Small intestine (tissue), 7 donors: ENCODE measurements around the gene PGAM2. TPM values are rescaled to one million over a fixed set of nuclear protein-coding genes. Genes with fewer than 3 reads are reported as not detected.
"Not testable (repeated sequence)": the region's sequence is repeated elsewhere in the genome, so short reads cannot be mapped to it uniquely, and the experiment has no call there.

Experiments
- DNase-seq, 2 donors: peaks; one replicate each; pipeline versions ENCODE4 v3.0.0 to v3.0.0-alpha.2; 2013
- FAIRE-seq: peaks from 2 replicates; lab custom pipeline; 2012; peaks lifted over from hg19 to GRCh38; lab: Jason Lieb, UNC
- H3K27ac ChIP-seq, 3 donors: one replicate each; pipeline ENCODE4 v1.5.1; 2013; ENCODE audit warnings: low read length in 2 of 3, mild to moderate bottlenecking in 2 of 3, control low read depth in 1 of 3, inconsistent platforms in 1 of 3, low read depth in 1 of 3, moderate library complexity in 1 of 3
- H3K27me3 ChIP-seq, 3 donors: one replicate each; pipeline ENCODE4 v1.6.1; 2013; ENCODE audit warnings: low read length in 3 of 3, inconsistent platforms in 1 of 3; ENCODE audit not compliant: control insufficient read depth in 3 of 3, insufficient read depth in 3 of 3
- H3K36me3 ChIP-seq, 3 donors: one replicate each; pipeline ENCODE4 v1.6.1; 2013; ENCODE audit warnings: low read length in 3 of 3, inconsistent platforms in 1 of 3, low read depth in 1 of 3, mild to moderate bottlenecking in 1 of 3, moderate library complexity in 1 of 3; ENCODE audit not compliant: control insufficient read depth in 3 of 3, insufficient read depth in 2 of 3
- H3K4me1 ChIP-seq, 3 donors: one replicate each; pipeline ENCODE4 v1.6.1; 2013; ENCODE audit warnings: low read length in 2 of 3, inconsistent platforms in 1 of 3, low read depth in 1 of 3, mild to moderate bottlenecking in 1 of 3, moderate library complexity in 1 of 3; ENCODE audit not compliant: control insufficient read depth in 3 of 3, insufficient read depth in 2 of 3
- H3K4me3 ChIP-seq, 3 donors: one replicate each; pipeline ENCODE4 v1.5.1; 2013; ENCODE audit warnings: low read length in 3 of 3, control low read depth in 1 of 3, inconsistent platforms in 1 of 3, low read depth in 1 of 3, mild to moderate bottlenecking in 1 of 3, moderate library complexity in 1 of 3
- H3K9me3 ChIP-seq, 2 donors: one replicate each; pipeline ENCODE4 v1.6.1; 2013; ENCODE audit warnings: low read depth in 1 of 2, low read length in 1 of 2; ENCODE audit not compliant: control insufficient read depth in 2 of 2, insufficient read depth in 1 of 2
- WGBS, 3 donors: extraction: QIAGEN DNeasy Blood & Tissue Kit; methylation state at CpG; one replicate each; pipeline ENCODE4 v1.1.7; 2013; 5-methylcytosine and 5-hydroxymethylcytosine counted together
- polyA plus RNA-seq, 4 donors: library from polyadenylated mRNA; stranded (reverse) in 3 of 4; unstranded in 1 of 4; fragments of 200-250 nt in 3 of 4; fragments of 120-200 nt in 1 of 4; gene quantifications; one replicate each; pipeline versions ENCODE4 v1.2.1 to v1.2.3, GENCODE V29; 2013
- donor health status: healthy with polysubstance abuse.
- donor health status: control.
- donor health status: control.
- donor health status: Bipolar disorder and iron deficiency.
- donor health status: healthy.

The PGAM2 gene
- polyA plus RNA-seq, 4 donors = 1.00 to 5.7 (median 2.1) TPM

DNA sequence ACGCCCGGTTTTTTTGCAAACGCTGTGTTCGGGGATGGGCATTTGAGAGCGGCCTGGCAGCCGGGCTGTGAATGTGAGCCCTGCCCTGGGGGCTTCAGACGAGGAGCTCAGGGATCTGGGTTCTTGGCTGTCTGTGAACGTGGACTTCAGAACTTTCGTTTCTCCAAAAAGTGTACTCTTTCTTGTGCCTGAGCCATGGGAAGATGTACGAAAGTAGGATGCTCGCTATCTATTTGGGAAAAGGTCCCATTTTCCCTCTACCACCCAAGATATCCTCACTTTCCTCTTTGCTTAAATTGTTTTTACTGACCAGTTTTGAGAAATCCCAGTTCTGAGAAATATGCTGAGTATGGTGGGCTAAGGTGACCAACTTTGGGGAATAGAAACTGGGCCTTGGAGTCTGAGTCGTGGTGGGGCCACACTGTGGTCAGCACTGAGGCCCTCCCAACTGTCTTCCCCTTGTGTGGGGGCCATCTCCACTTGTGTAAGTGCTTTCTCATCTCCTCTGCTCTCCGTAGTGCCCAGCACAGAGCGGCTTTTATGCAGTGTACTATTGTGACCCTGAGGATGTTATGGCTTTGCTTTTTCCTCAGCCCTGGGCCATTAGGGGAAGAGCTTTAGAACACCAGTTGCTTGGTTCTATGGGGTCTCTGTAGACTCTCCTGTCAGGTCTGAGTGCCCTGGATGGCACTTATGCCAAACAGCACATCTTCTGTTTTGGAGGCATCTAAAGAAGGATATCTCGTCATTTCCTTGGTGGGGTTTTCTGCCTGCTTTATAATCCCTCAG is 19.9 kb downstream of the PGAM2 start:
- Histone ChIP-seq H3K27me3 (no peaks in the 10 kb centered on the region), H3K9me3 (no peaks in the 10 kb centered on the region), H3K27ac (peak overlapping the region; percentile 38 to 85 (median 78)), H3K36me3 (peaks cover 0 to 28% (median 6%) of the 10 kb centered on the region in 3 donors), H3K4me1 (peaks cover 2 to 20% (median 10%) of the 10 kb centered on the region in 3 donors), H3K4me3 (peak overlapping the region; percentile 56 to 87 (median 73))
- DNase-seq = peak; percentile 52 to 62
- FAIRE-seq = no peak
- 21 to 22% (median 22%) methylated on average over 15 of the region's 15 CpGs for WGBS, 3 donors

DNA sequence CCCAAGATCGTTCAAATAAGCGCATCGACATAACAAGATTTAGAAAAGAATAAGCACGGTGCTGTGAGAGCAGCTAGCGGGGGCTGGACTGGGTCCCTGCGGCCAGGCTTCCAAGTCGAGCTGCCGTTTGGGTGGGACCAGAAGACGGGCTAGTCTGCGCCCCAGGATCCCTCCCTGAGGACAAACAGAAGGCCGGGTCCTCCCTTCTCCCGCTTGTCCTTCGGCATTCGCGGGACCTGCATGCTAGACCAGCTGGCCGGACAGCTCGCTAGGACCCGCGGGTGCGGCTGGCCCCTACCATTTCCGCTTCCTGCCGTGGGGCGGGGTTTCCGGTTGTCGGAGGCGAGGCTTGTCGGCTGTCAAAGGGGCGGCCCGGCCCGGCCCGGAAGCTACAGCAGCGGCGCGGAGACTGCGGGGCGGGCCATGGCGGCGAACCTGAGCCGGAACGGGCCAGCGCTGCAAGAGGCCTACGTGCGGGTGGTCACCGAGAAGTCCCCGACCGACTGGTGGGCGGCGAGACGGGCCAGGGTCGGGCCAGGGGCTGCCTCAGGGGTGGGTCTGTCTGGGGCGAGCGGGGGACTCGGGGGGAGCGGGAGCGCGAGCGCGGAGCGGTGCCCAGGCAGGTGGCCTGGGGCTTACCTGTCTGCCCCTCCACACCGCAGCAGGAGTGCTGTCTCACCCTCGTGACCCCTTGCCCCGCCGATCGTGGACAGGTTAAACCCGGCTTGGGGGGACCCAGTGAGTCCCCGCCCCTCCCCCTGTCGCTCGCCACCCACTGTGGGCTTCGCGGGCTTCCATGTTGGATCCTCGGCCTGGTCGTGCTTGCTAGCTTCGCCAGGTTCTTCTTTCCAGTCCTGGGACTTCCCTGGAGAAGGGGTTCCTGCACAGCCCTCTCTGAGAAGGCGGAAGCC is 20.8 kb downstream of the PGAM2 start, which contains the start of gene DBNL:
Gene DBNL, plus strand, starts transcription at position 388 of the 911 bp plus-strand sequence. Its CDS starts 36 bp downstream, at position 424.
- Histone ChIP-seq H3K27me3 (no peaks in the 10 kb centered on the region), H3K4me3 (peak within 1 kb of the TSS; percentile 56 to 87 (median 73)), H3K9me3 (no peaks in the 10 kb centered on the region), H3K4me1 (peaks cover 2 to 20% (median 10%) of the 10 kb centered on the region in 3 donors), H3K36me3 (peaks cover 0 to 19% (median 0%) of the 10 kb centered on the region in 3 donors), H3K27ac (peak within 1 kb of the TSS; percentile 78 to 85 (median 79))
- FAIRE-seq = no peak
- peak; percentile 93 to 96 for DNase-seq
- WGBS, 3 donors = 0% methylated on average over 39 to 74 of the region's 74 CpGs

DNA sequence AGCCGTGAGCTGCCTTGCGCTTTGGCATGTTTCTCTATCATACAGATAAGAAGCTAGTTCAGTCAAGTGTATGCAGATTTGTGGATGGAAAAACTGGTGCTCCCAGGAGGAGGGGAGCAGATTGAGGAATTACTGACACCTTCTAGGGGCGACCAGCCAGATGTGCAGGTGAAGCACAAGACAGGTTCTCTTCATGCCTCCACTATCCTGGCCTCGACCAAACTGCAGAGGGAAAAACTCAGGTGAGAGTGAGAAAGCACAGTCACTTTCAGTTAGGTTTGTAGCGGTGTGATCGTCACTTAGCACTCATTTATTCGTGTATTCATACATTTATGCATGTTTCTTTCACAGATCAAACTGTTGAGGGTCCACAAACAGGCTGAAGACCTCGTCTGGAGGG is 21.5 kb downstream of the PGAM2 start:
- H3K9me3 ChIP-seq = no peaks in the 10 kb centered on the region
- DNase-seq = no peak
- H3K4me3 ChIP-seq = peak overlapping the region in 2 of 3 donors; percentile 56 to 87
- no peaks in the 10 kb centered on the region for H3K27me3 ChIP-seq
- peak overlapping the region; percentile 78 to 85 (median 79) for H3K27ac ChIP-seq
- H3K36me3 ChIP-seq = peaks cover 0 to 17% (median 0%) of the 10 kb centered on the region in 3 donors
- peaks cover 2 to 20% (median 10%) of the 10 kb centered on the region in 3 donors for H3K4me1 ChIP-seq
- 4 to 15% (median 11%) methylated on average over 8 of the region's 8 CpGs for WGBS, 3 donors
- FAIRE-seq = no peak

GRCh38 chr7:44042221-44042620 is 23.1 kb downstream of the PGAM2 start:
- 89 to 96% (median 92%) methylated on average over 2 of the region's 2 CpGs for WGBS, 3 donors
- DNase-seq = no peak

DNA sequence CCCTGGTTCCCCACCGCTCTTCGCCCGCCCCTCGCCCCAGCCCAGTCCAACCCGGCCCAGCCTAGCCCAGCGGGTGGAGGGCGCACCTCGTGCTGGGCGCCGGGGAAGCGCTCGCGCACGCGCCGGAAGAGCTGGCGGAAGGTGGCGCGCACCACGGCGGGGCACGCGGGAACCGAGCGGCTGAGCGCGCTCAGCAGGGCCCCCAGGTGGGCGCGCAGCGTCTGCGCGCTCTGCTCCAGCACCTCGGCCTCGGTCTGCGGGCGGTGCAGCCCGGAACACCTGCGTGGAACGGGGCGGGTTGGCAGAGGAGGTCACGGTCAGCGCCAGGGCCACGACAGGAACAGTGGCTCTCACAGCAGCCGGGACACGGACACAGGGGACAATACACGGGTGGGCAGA is 24.9 kb downstream of the PGAM2 start:
- peaks cover 0 to 15% (median under 1%) of the 10 kb centered on the region in 3 donors for H3K4me1 ChIP-seq
- H3K4me3 ChIP-seq = peak overlapping the region in 2 of 3 donors; percentile 30 to 32
- 0 to 7% (median 4%) methylated on average over 8 to 44 of the region's 46 CpGs for WGBS, 3 donors
- FAIRE-seq, H3K36me3 ChIP-seq, H3K9me3 ChIP-seq, H3K27me3 ChIP-seq: not testable (repeated sequence)
- DNase-seq = peak; percentile 35 to 45
- H3K27ac ChIP-seq = peak overlapping the region in 1 of 3 donors; percentile 50

More at GRCh38 chr7:44042221-44042620, 23.1 kb downstream of the PGAM2 start:
- Histone ChIP-seq H3K4me3 (no peak overlapping the region), H3K27ac (no peak overlapping the region), H3K27me3 (no peaks in the 10 kb centered on the region), H3K9me3 (no peaks in the 10 kb centered on the region), H3K36me3 (peaks cover 0 to 11% (median 0%) of the 10 kb centered on the region in 3 donors), H3K4me1 (peaks cover 2 to 20% (median 8%) of the 10 kb centered on the region in 3 donors)
- FAIRE-seq = no peak

DNA sequence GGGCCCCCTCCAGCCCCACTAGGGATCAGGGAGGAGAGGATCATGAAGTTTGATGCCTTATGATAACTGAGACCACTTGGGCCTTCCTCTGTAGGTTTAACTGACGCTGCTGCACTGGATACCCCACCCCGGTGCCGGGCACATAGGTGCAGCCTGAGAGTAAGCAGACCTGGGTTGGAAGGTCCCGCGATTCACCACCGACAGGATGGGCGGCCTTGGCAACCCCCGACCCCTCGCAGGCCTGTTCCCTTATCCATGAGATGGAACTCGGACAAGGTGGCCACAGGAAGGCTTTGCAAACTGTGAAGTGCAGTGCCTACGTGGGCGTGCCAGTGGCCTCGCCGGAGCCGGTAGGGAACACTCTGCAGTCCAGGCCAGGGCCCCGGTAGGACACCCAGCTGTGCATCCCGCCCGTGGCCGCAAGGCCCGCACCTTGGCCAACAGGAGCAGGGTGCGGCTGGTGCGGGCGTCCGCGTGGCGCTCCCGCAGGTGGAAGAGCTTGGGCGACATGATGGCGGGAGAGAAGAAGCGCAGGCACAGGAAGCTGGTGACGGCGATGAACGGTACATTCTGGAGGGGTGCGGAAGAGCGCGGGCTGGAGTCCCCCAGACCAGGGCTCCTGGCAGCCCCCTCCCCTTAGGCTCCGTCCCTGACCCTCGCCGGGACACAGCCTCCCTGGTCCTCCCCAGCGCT is 25.4 kb downstream of the PGAM2 start:
- H3K27me3 ChIP-seq, FAIRE-seq, H3K9me3 ChIP-seq, H3K36me3 ChIP-seq, DNase-seq: not testable (repeated sequence)
- Histone ChIP-seq H3K4me3 (peak overlapping the region in 2 of 3 donors; percentile 15 to 19), H3K27ac (peak overlapping the region in 2 of 3 donors; percentile 41 to 50), H3K4me1 (peaks cover 0 to 11% (median 0%) of the 10 kb centered on the region in 3 donors)
- WGBS, 3 donors = 15 to 21% (median 20%) methylated on average over 9 to 12 of the region's 40 CpGs

DNA sequence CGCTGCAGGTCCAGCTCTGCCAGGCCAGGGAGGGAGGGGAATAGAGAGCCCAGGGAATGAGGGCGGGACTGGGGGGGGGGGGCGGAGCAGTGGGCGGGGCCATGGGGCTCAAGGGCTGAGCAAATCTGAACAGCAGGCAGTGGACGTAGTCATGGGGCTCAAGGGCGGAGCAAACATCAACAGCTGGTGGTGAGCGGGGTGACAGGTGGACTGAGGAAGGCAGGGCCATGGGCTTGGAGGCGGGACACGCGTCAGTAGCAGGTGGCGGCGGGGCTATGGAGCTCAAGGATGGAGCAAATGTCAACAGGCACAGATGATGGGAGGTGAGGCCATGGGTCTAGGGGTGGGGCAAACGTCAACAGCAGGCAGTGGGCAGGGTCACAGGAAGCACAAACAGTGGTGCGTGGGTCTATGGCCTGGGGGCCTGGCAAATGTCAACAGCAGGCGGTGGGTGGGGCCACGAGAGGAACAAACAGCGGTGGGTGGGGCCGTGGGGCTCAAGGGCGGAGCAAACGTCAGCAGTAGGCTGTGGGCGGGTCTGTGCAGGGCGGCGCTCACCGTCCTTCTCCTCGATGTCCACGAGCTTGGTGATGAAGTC is 26.3 kb downstream of the PGAM2 start:
- Histone ChIP-seq H3K4me1 (peaks cover 0 to 10% (median 0%) of the 10 kb centered on the region in 3 donors), H3K27ac (peak overlapping the region; percentile 55 to 76 (median 72)), H3K4me3 (peak overlapping the region in 1 of 3 donors; percentile 25)
- 0 to 8% (median 1%) methylated on average over 8 to 22 of the region's 26 CpGs for WGBS, 3 donors
- DNase-seq = peak; percentile 93 to 95
- H3K27me3 ChIP-seq, FAIRE-seq, H3K36me3 ChIP-seq, H3K9me3 ChIP-seq: not testable (repeated sequence)
